ENCODE results near the gene SNX20. TPM values are rescaled to one million over a fixed set of nuclear protein-coding genes. Genes with fewer than 3 reads are reported as not detected.

The SNX20 gene
- total and polyA plus RNA-seq, 2 of the 4 experiments (the other 2 are of a cell fraction), result not detected

- dilution Hi-C loops (cut with HindIII; ENCODE audit: low sequenced_read_pairs, unreplicated experiment), result no loop called here
- H3K27ac ChIP-seq (ENCODE audit: insufficient read depth, low read length), result no peak overlapping the region
- no peak overlapping the region for H2BK120ac ChIP-seq (ENCODE audit: low read depth, low read length)
- H3K18ac ChIP-seq (ENCODE audit: low read depth, low read length), result no peak overlapping the region
- no peak overlapping the region for H2BK15ac ChIP-seq (ENCODE audit: low read depth, low read length)
- H4K91ac ChIP-seq (ENCODE audit: insufficient read depth, low read depth, low read length), result no peak overlapping the region
- intact Hi-C loops (cut with micrococcal nuclease), result no loop called here
- no peak overlapping the region for H3K14ac ChIP-seq (replicated peaks; ENCODE audit: low read depth, low read length)
- TF ChIP-seq FOS (IDR thresholded peaks at IDR 0.05; ENCODE audit: low read depth, low read length) (no peak), NFE2L2 (IDR thresholded peaks at IDR 0.05; ENCODE audit: low read depth, low read length) (no peak), RAD21 (IDR thresholded peaks at IDR 0.05; ENCODE audit: low read length) (no peak), ELK1 (IDR thresholded peaks at IDR 0.05; ENCODE audit: borderline replicate concordance, low read depth, low read length) (no peak), CHD1 (IDR thresholded peaks at IDR 0.05; ENCODE audit: low read depth, low read length) (no peak), CTCF (conservative IDR thresholded peaks at IDR 0.05; ENCODE audit: low read depth, low read length) (no peak), RCOR1 (IDR thresholded peaks at IDR 0.05; ENCODE audit: insufficient replicate concordance, low read length) (no peak), MAFK (IDR thresholded peaks at IDR 0.05; ENCODE audit: low read depth, low read length) (no peak), SMC3 (IDR thresholded peaks at IDR 0.05; ENCODE audit: low read depth, low read length) (no peak), POLR2A (IDR thresholded peaks at IDR 0.05; ENCODE audit: low read depth, low read length) (no peak), MAZ (IDR thresholded peaks at IDR 0.05; ENCODE audit: borderline replicate concordance, low read depth, low read length) (no peak), CEBPB (IDR thresholded peaks at IDR 0.05; ENCODE audit: low read depth, low read length) (no peak), MXI1 (IDR thresholded peaks at IDR 0.05; ENCODE audit: borderline replicate concordance, low read depth, low read length) (no peak), RFX5 (IDR thresholded peaks at IDR 0.05; ENCODE audit: low read depth, low read length) (no peak), USF2 (IDR thresholded peaks at IDR 0.05; ENCODE audit: low read depth, low read length) (no peak), BHLHE40 (IDR thresholded peaks at IDR 0.05; ENCODE audit: low read depth, low read length) (no peak)
- no peak overlapping the region for H3K4me3 ChIP-seq (ENCODE audit: insufficient read depth, low read depth, low read length)
- ATAC-seq (ENCODE audit: low read depth), result no peak
- no peaks in the 10 kb centered on the region for H3K4me1 ChIP-seq (ENCODE audit: control insufficient read depth, insufficient read depth, low read length)
- no peak overlapping the region for H4K5ac ChIP-seq (ENCODE audit: low read depth, low read length)
- H3K27me3 ChIP-seq (ENCODE audit: control insufficient read depth, insufficient read depth, low read length), result peaks cover 25% of the 10 kb centered on the region
- no peak overlapping the region for H2AFZ ChIP-seq (replicated peaks; ENCODE audit: low read length, poor library complexity)
- CTCF ChIA-PET, result no interaction called here
- BruUV-seq (replicated peaks), result no TSS peak
- H3K9ac ChIP-seq (ENCODE audit: low read depth, low read length), result no peak overlapping the region
- 0 out of 2 replicates have a peak, but pooled peaks cover 4% of the 10 kb centered on the region for H3K9me1 ChIP-seq (ENCODE audit: insufficient read depth, low read length)
- no peak overlapping the region for H2AK5ac ChIP-seq (ENCODE audit: low read depth, low read length)
- H2AK9ac ChIP-seq (replicated peaks; ENCODE audit: low read depth, low read length, poor library complexity), result no peak overlapping the region
- no peaks in the 10 kb centered on the region for H3K36me3 ChIP-seq (ENCODE audit: control insufficient read depth, insufficient read depth, low read length)
- in situ Hi-C loops (cut with MboI; ENCODE audit: low sequenced_read_pairs), result no loop called here
- H4K20me1 ChIP-seq (ENCODE audit: insufficient read depth, low read length), result no peaks in the 10 kb centered on the region
- H3K4ac ChIP-seq (ENCODE audit: low read depth, low read length), result no peak overlapping the region
- WGBS, 2 experiments (ENCODE audit: extremely low coverage in 2 of 2, insufficient read length in 1 of 2), result no CpG with 5 or more reads among the region's 2 CpGs
- no peak for DNase-seq
- no peak overlapping the region for H2BK5ac ChIP-seq (ENCODE audit: low read depth, low read length, poor library complexity, severe bottlenecking)
- H3K9me3 ChIP-seq (ENCODE audit: control insufficient read depth, insufficient read depth, low read length), result no peaks in the 10 kb centered on the region
- H3K4me2 ChIP-seq (ENCODE audit: low read depth, low read length), result no peak overlapping the region
- no peak overlapping the region for H4K8ac ChIP-seq (ENCODE audit: low read depth in 2 of 2, low read length in 2 of 2)
- no peak overlapping the region for H3K23ac ChIP-seq (ENCODE audit: low read depth, low read length)
- H2BK20ac ChIP-seq (ENCODE audit: low read depth, low read length), result no peak overlapping the region
- POLR2A ChIA-PET (ENCODE audit: unreplicated experiment), result no interaction called here
- no peaks in the 10 kb centered on the region for H3K79me1 ChIP-seq (ENCODE audit: low read depth in 1 of 2, low read length in 2 of 2)
- H3K56ac ChIP-seq (ENCODE audit: extremely low read depth, insufficient read depth, low read length), result no peak overlapping the region
These were observed 9.1 kb upstream of the SNX20 start for GRCh38 chr16:50690177-50690576.

All from IMR-90 (cell line).